ENCODE results near the gene SGTA. TPM values are rescaled to one million over a fixed set of nuclear protein-coding genes. Genes with fewer than 3 reads are reported as not detected.

SGTA gene
- total and polyA plus RNA-seq, 4 donors, result 16.7 to 38.4 (median 21.0) TPM

DNA sequence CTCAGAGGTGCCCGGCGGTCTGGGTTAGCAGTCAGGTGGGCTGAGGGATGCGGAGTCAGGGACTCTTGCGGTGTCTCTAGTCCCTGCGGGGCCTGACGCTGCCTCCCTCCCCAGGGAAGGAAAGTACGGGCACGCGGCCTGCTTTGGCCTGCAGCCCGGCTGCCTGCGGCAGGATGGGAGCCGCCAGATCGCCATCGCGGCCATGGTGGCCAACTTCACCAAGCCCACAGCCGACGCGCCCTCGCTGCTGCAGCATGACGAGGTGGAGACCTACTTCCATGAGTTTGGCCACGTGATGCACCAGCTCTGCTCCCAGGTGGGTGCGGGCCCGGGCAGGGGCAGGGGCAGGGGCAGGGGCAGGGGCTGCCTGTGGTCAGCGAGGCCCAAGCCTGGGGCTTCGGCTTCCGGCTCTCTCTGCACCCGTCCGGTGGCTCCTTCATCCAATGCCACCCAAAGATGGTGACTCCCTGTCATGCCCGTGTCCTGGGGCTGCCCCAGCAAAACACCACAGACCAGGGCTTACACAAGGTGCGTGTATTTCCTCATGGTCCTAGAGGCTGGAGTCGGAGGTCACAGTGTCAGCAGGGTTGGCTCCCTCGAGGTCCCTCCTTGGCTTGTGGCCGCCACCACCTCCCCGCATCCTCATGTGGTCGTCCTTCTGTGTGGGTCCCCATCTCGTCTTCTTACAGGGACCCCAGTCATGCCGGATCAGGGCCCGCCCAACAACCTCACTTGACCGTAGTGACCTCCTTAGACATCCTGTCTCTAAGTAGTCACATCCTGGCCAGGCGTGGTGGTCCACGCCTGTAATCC, 25.3 kb upstream of the SGTA start:
- no peaks in the 10 kb centered on the region for H3K27me3 ChIP-seq (ENCODE audit: control insufficient read depth in 4 of 4, insufficient read depth in 4 of 4, low read length in 3 of 4)
- no peaks in the 10 kb centered on the region for H3K9me3 ChIP-seq (ENCODE audit: control insufficient read depth in 4 of 4, low read length in 3 of 4)
- H3K4me1 ChIP-seq (ENCODE audit: control insufficient read depth in 4 of 4, insufficient read depth in 4 of 4, low read length in 3 of 4), result peaks cover 5 to 34% (median 23%) of the 10 kb centered on the region in 4 donors
- no peak overlapping the region for H3K27ac ChIP-seq (ENCODE audit: low read depth in 1 of 2, low read length in 2 of 2)
- TF ChIP-seq, protein P1, sequence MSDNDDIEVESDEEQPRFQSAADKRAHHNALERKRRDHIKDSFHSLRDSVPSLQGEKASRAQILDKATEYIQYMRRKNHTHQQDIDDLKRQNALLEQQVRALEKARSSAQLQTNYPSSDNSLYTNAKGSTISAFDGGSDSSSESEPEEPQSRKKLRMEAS (IDR thresholded peaks at IDR 0.05), result no peak
- no peak for TF ChIP-seq EGR1 (IDR thresholded peaks at IDR 0.05; ENCODE audit: low read depth in 2 of 2)
- TF ChIP-seq RXRA (IDR thresholded peaks at IDR 0.05), result no peak
- no peak for TF ChIP-seq HNF4G (IDR thresholded peaks at IDR 0.05)
- no peak for TF ChIP-seq RAD21 (IDR thresholded peaks at IDR 0.05)
- TF ChIP-seq, protein P2, sequence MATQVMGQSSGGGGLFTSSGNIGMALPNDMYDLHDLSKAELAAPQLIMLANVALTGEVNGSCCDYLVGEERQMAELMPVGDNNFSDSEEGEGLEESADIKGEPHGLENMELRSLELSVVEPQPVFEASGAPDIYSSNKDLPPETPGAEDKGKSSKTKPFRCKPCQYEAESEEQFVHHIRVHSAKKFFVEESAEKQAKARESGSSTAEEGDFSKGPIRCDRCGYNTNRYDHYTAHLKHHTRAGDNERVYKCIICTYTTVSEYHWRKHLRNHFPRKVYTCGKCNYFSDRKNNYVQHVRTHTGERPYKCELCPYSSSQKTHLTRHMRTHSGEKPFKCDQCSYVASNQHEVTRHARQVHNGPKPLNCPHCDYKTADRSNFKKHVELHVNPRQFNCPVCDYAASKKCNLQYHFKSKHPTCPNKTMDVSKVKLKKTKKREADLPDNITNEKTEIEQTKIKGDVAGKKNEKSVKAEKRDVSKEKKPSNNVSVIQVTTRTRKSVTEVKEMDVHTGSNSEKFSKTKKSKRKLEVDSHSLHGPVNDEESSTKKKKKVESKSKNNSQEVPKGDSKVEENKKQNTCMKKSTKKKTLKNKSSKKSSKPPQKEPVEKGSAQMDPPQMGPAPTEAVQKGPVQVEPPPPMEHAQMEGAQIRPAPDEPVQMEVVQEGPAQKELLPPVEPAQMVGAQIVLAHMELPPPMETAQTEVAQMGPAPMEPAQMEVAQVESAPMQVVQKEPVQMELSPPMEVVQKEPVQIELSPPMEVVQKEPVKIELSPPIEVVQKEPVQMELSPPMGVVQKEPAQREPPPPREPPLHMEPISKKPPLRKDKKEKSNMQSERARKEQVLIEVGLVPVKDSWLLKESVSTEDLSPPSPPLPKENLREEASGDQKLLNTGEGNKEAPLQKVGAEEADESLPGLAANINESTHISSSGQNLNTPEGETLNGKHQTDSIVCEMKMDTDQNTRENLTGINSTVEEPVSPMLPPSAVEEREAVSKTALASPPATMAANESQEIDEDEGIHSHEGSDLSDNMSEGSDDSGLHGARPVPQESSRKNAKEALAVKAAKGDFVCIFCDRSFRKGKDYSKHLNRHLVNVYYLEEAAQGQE (IDR thresholded peaks at IDR 0.05), result no peak
- no peak for TF ChIP-seq SP1 (IDR thresholded peaks at IDR 0.05)
- TF ChIP-seq, protein P3, sequence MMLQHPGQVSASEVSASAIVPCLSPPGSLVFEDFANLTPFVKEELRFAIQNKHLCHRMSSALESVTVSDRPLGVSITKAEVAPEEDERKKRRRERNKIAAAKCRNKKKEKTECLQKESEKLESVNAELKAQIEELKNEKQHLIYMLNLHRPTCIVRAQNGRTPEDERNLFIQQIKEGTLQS (IDR thresholded peaks at IDR 0.05), result no peak
- no peak for TF ChIP-seq FOXA2 (IDR thresholded peaks at IDR 0.05)
- TF ChIP-seq FOXA1 (IDR thresholded peaks at IDR 0.05), result no peak
- no peak for TF ChIP-seq TAF1 (conservative IDR thresholded peaks at IDR 0.05)
- TF ChIP-seq GABPA (IDR thresholded peaks at IDR 0.05 in 1 of 2, conservative IDR thresholded peaks at IDR 0.05 in 1 of 2), result no peak
- TF ChIP-seq HNF4A (conservative IDR thresholded peaks at IDR 0.05), result no peak
- no peak for TF ChIP-seq YY1 (IDR thresholded peaks at IDR 0.05)
- TF ChIP-seq, protein P4, sequence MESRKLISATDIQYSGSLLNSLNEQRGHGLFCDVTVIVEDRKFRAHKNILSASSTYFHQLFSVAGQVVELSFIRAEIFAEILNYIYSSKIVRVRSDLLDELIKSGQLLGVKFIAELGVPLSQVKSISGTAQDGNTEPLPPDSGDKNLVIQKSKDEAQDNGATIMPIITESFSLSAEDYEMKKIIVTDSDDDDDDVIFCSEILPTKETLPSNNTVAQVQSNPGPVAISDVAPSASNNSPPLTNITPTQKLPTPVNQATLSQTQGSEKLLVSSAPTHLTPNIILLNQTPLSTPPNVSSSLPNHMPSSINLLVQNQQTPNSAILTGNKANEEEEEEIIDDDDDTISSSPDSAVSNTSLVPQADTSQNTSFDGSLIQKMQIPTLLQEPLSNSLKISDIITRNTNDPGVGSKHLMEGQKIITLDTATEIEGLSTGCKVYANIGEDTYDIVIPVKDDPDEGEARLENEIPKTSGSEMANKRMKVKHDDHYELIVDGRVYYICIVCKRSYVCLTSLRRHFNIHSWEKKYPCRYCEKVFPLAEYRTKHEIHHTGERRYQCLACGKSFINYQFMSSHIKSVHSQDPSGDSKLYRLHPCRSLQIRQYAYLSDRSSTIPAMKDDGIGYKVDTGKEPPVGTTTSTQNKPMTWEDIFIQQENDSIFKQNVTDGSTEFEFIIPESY (IDR thresholded peaks at IDR 0.05), result no peak
- TF ChIP-seq JUND (IDR thresholded peaks at IDR 0.05), result no peak
- TF ChIP-seq, protein P5, sequence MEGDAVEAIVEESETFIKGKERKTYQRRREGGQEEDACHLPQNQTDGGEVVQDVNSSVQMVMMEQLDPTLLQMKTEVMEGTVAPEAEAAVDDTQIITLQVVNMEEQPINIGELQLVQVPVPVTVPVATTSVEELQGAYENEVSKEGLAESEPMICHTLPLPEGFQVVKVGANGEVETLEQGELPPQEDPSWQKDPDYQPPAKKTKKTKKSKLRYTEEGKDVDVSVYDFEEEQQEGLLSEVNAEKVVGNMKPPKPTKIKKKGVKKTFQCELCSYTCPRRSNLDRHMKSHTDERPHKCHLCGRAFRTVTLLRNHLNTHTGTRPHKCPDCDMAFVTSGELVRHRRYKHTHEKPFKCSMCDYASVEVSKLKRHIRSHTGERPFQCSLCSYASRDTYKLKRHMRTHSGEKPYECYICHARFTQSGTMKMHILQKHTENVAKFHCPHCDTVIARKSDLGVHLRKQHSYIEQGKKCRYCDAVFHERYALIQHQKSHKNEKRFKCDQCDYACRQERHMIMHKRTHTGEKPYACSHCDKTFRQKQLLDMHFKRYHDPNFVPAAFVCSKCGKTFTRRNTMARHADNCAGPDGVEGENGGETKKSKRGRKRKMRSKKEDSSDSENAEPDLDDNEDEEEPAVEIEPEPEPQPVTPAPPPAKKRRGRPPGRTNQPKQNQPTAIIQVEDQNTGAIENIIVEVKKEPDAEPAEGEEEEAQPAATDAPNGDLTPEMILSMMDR (IDR thresholded peaks at IDR 0.05; ENCODE audit: low read depth, low read length, missing input control), result no peak
- no peak for TF ChIP-seq NR2F2 (IDR thresholded peaks at IDR 0.05)
- peaks cover 0 to 35% (median 6%) of the 10 kb centered on the region in 4 donors for H3K36me3 ChIP-seq (ENCODE audit: control insufficient read depth in 4 of 4, insufficient read depth in 3 of 4, low read depth in 1 of 4, low read length in 3 of 4)
- no peak for DNase-seq (ENCODE audit: low spot score)
- H3K9ac ChIP-seq (ENCODE audit: low read depth in 1 of 2, low read length in 2 of 2), result no peak overlapping the region
- no peak overlapping the region for H3K4me3 ChIP-seq (ENCODE audit: low read depth in 1 of 3, low read length in 3 of 3)
- 97% methylated on average over 41 of the region's 41 CpGs for WGBS
